IPS DF 4.7 (cell line): Measurements from ENCODE around the gene IGIP.

ENCODE experiments used
- DNase-seq: peaks from one replicate; pipeline ENCODE4 v3.0.0-alpha.2; 2013; ENCODE audit warnings: low spot score; ENCODE audit errors: extremely low read depth

IGIP gene

DNA sequence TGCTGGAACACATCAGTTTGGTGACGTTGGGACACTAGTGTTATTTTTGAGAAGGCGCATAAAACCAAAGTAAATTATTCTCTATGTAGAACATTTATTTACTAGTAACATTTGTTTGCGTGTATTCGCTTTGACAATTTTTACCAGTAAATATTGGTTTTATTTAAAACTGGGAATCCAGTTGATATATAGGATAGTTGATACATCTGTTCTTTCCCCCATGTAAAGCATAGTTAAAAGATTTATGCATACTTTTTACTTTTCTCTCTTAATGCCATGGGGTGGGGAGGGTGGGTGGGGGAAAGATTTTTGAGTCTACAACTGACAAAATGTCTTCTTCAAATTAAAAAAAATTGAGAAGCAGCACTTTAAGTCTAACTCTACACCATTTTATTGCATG, at the start of gene IGIP:
Gene IGIP, plus strand, starts transcription at position 301 of the 400 bp plus-strand sequence. CDS start 2,540 bp downstream, outside the sequence.
- no peak for DNase-seq

- DNase-seq, result no peak
Measured at GRCh38 chr5:140076142-140076541, 49.6 kb upstream of the IGIP start.

DNA sequence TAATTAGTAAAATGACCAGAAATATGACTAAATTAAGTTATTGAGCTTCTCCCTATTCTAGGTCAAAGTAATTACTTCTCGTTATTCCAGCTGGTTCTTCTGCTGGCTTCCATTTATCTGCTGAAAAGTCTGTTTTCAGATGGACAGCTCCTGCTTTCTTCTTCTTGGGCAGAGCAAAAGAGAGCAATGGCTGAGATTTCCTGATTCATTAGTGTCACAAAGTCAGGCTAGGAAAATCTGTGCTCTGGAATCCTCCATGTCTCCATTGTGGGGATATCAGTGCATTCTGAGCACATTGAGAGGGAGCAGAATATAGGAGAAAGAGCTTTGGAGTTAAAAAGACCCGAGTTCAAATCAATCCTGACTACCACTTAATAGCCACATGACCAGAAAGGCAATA, 48.9 kb upstream of the IGIP start:
- no peak for DNase-seq

- DNase-seq, result no peak
Measured at GRCh38 chr5:140083120-140083519, 42.6 kb upstream of the IGIP start.

DNA sequence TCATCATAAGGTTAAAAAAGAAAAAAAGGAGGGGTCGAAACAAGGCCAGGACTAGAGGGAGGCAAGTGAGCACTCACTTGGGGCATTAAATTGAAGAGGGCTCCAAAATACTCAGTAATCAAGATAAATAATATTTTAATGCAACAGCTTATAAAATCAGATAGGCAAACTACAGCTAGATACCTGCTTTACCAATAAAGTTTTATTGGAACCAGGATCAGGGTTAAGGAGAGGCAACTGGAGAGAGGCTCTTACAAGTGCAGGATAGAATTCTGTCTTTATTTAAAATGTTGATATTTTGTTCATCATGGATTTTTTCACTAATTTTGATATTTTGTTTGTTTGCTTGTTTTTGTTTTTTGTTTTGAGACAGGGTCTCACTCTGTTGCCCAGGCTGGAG, 42.1 kb upstream of the IGIP start:
- DNase-seq, result no peak

DNA sequence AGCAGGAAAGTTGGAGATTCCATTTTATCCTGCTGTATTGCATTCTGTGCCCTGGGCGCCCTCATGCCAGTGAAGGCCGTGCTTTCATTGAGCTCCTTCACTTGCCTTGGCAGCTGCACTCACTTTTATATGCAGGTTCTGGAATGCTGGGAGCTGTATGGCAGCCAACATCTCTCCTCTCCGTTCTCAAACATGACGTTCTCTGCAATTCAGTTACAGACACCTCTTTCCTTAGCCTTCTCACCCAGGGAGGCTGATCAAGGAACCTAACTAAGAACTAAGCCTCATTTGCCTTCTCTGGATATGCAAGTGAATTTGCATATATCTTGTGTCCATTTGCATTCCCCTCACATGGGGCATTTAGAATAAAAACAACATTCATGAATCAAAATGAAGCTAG, 41.2 kb upstream of the IGIP start:
- DNase-seq, result no peak

DNA sequence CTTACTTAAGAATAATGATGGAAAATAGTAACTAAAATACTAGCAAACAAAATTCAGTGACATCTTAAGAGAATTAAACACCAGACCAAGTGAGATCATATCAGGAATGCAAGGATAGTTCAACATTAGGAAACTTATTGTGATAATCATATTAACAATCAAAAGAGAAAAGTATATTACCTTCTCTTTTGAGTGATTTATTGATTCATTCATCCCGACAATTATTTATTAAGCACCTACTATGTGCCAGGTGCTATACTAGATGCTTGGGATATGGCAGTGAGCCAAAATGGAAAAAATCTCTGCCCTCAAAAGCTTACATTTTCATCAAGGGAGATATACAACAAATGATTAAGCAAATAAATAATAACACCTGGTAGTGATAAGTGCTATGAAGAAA, 35.5 kb upstream of the IGIP start:
- no peak for DNase-seq

DNA sequence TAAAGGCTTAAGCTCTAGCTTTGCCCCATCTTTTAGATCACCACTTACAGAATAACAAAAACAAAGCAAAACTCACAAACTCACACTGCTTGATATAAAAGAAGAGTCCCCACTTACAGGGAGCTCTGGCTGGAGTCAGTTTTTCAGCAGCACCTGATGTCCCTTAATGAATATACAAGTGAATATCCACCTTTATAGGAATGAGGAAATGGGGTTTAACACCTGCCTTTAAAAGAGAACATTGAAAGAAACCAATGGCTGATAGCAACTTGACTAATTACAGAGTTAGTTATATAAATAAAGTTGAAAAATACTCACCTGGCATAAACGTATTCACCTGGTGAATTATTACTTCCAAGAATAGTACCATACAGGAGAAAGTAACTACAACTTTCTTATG, 32.6 kb upstream of the IGIP start:
- no peak for DNase-seq

GRCh38 chr5:140093866-140094265, 31.9 kb upstream of the IGIP start:
- no peak for DNase-seq

- DNase-seq, result no peak
Measured at GRCh38 chr5:140094889-140095288, 30.8 kb upstream of the IGIP start.

GRCh38 chr5:140101179-140101578, 24.6 kb upstream of the IGIP start:
- no peak for DNase-seq

- no peak for DNase-seq
Measured at GRCh38 chr5:140103154-140103553, 22.6 kb upstream of the IGIP start.

GRCh38 chr5:140104100-140104499, 21.6 kb upstream of the IGIP start:
- DNase-seq, result no peak

GRCh38 chr5:140106101-140106500, 19.6 kb upstream of the IGIP start:
- DNase-seq, result no peak

DNA sequence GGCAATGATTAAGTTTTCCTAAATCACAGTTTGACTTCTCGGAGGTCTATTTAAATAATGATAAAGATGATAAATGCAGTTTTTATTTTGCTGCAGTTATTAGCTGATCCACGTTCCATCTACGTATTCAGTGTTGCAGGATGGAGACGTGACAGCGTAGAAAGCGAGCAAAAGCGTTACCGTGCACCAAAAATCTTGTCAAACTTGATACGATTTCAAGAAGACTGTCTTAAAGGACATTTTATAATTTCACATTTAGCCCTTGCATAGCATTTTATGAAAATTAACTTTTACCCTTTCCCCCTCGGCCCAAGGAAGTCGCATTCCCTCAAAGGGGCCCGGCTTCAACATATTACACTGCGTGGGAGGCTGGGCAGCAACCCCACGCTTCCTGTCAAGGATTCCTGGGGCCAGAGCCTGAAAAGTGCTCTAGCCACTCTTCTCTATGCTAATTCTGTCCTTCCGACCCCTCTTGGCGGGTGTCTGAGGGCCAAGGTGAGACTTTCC, 18.9 kb upstream of the IGIP start:
- no peak for DNase-seq

DNA sequence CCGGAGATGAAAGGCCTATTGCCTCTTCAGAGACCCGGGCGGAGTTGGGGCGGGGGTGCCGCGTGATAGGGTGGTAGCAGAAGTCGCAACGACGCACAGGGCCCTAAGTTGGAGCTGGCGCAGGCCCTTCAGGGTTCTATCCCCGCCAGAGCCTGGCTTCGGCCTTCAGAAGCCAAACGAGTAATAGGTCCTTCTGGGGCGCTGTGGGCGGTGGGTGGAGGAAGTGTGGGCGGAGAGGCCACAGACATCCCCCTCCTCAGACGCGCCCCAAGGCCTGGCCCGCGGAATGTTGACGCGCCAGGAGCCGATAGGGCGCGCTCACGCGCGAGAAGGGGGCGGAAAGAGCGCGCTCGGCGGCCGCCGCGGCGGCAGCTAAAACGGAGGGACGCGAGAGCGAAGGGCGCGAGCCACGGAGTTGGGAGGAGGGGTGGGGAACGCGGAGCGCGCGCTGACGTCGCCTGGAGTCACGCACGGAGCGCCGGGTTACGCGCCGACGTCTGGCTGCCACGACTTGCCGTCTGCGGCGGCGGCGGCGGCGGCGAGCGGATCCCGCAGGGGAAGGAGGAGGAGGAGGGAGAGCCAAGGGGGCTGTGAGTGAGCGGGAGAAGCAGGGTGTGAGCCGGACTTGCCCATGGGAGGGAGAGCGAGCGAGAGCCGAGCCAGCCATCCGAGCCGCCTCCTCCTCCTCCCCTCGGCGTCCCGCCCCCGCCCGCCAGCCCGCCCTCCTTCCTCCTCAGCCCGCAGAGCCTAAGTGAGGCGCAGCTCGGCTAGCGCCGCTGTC, 18.2 kb upstream of the IGIP start:
- DNase-seq, result no peak

DNA sequence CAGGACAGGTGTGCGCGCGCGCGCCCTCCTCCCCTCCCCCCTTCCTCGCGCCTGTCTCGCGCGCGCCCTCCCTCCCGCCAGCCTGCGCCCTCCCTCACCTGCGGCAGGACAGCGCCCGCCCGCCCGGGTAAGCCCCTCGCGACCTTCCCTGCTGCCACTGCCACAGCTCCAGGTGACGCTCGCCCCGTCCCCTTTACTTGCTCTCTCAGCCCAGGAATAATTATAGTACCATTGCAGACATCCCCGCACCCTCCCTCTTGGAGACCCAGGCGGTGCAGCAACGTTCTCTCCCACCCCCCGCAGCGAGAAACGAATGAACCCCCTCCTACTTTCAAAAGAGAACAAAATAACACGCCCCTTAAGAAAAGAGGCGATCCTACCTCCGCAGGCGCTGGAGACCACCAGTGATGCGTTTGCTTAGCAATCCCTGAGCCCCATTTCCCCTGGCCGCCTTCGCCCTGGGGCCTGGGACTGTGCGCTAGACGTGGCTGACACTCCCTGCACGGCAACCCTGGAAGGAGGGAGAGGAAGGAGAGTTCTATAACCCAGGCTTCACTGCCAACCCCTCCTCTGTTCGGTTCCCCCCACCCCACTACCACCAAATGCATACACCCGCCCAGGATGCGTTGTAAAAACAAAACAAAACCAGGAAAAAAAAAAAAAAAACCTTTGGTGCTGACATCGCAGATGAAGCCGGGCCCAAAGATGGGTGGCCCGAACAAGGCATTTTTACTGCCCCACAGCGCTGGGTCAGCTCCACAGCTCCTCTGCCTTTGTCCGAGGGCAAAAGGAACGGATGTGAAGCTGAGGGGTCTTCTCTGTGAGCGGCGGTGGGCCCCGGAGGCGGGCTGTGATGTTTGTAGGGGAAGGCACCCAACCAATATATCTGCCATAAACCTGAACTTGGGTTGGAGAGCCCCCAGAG, 17.4 kb upstream of the IGIP start:
- DNase-seq, result no peak

- no peak for DNase-seq
Measured at GRCh38 chr5:140109018-140109758, 16.5 kb upstream of the IGIP start.

- DNase-seq, result no peak
Measured at GRCh38 chr5:140109759-140110645, 15.7 kb upstream of the IGIP start.

- no peak for DNase-seq
Measured at GRCh38 chr5:140110646-140110957, 15.1 kb upstream of the IGIP start.
